ENCODE data around the gene ETNK2.

ETNK2 gene

DNA sequence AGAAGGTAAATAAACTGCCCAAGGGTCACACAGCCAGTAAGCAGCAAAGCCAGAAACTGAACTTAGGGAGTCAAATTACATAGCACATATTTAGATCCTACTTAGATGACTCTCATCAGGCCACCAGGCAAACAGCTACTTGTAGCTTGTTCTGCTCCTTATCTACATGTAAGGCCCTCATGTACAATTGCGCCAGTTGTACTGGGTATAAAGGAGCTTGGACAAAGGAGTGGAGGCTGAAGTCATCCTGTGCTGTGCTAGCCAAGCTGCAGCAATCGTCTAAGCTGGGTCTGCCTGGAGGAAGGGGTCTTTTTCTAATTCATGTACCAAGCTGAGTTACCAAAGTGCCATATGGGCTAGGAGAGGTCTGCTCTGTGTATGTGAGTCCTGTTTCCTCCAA, 12.8 kb downstream of the ETNK2 start:
- Histone ChIP-seq H3K27ac (ENCODE audit: low read depth in 2 of 2, low read length in 2 of 2) (no peak overlapping the region), H3K36me3 (ENCODE audit: control insufficient read depth in 2 of 2, insufficient read depth in 2 of 2, low read length in 2 of 2) (no peaks in the 10 kb centered on the region), H3K9me3 (ENCODE audit: control insufficient read depth in 2 of 2, low read length in 2 of 2) (no peaks in the 10 kb centered on the region), H3K9ac (ENCODE audit: low read depth in 1 of 2, low read length in 2 of 2) (no peak overlapping the region), H3K27me3 (ENCODE audit: control insufficient read depth in 2 of 2, insufficient read depth in 2 of 2, low read length in 2 of 2) (no peaks in the 10 kb centered on the region), H3K4me3 (ENCODE audit: low read length in 2 of 2) (no peak overlapping the region), H3K4me1 (ENCODE audit: control insufficient read depth in 2 of 2, insufficient read depth in 2 of 2, low read length in 2 of 2) (no peaks in the 10 kb centered on the region)

- Histone ChIP-seq H3K4me1 (ENCODE audit: control insufficient read depth in 2 of 2, insufficient read depth in 2 of 2, low read length in 2 of 2) (no peaks in the 10 kb centered on the region), H3K4me3 (ENCODE audit: low read length in 2 of 2) (no peak overlapping the region), H3K9ac (ENCODE audit: low read depth in 1 of 2, low read length in 2 of 2) (no peak overlapping the region), H3K9me3 (ENCODE audit: control insufficient read depth in 2 of 2, low read length in 2 of 2) (no peaks in the 10 kb centered on the region), H3K27ac (ENCODE audit: low read depth in 2 of 2, low read length in 2 of 2) (no peak overlapping the region), H3K27me3 (ENCODE audit: control insufficient read depth in 2 of 2, insufficient read depth in 2 of 2, low read length in 2 of 2) (no peaks in the 10 kb centered on the region), H3K36me3 (ENCODE audit: control insufficient read depth in 2 of 2, insufficient read depth in 2 of 2, low read length in 2 of 2) (no peaks in the 10 kb centered on the region)
Observed at GRCh38 chr1:204136814-204137213, 15.0 kb downstream of the ETNK2 start.

GRCh38 chr1:204134103-204134502, 17.7 kb downstream of the ETNK2 start:
- no peak overlapping the region for H3K27ac ChIP-seq (ENCODE audit: low read depth in 2 of 2, low read length in 2 of 2)
- no peak overlapping the region for H3K9ac ChIP-seq (ENCODE audit: low read depth in 1 of 2, low read length in 2 of 2)
- no peaks in the 10 kb centered on the region for H3K36me3 ChIP-seq (ENCODE audit: control insufficient read depth in 2 of 2, insufficient read depth in 2 of 2, low read length in 2 of 2)
- no peak overlapping the region for H3K4me3 ChIP-seq (ENCODE audit: low read length in 2 of 2)
- no peaks in the 10 kb centered on the region for H3K9me3 ChIP-seq (ENCODE audit: control insufficient read depth in 2 of 2, low read length in 2 of 2)
- no peaks in the 10 kb centered on the region for H3K27me3 ChIP-seq (ENCODE audit: control insufficient read depth in 2 of 2, insufficient read depth in 2 of 2, low read length in 2 of 2)
- peaks cover 0 to 10% of the 10 kb centered on the region in 2 donors for H3K4me1 ChIP-seq (ENCODE audit: control insufficient read depth in 2 of 2, insufficient read depth in 2 of 2, low read length in 2 of 2)

DNA sequence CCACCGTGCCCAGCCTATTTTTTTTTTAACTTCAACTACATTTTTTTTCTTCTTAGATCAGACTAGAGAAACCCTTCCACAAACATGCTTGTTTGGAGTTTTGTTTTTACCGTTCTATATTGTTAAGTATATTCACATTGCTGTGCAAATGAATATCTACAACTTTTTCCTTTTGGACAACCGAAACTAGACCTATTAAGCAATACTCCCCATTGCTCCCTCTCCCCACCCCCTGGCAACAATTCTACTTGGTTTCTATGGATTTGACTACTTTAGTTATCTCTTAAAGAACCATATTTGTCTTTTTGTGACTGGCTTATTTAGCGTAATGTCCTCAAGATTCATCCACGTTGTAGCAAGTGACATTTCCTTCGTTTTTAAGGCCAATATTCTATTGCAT, 19.1 kb downstream of the ETNK2 start:
- no peak overlapping the region for H3K27ac ChIP-seq (ENCODE audit: low read depth in 2 of 2, low read length in 2 of 2)
- H3K36me3 ChIP-seq (ENCODE audit: control insufficient read depth in 2 of 2, insufficient read depth in 2 of 2, low read length in 2 of 2): no peaks in the 10 kb centered on the region
- H3K4me1 ChIP-seq (ENCODE audit: control insufficient read depth in 2 of 2, insufficient read depth in 2 of 2, low read length in 2 of 2): peaks cover 0 to 14% of the 10 kb centered on the region in 2 donors

DNA sequence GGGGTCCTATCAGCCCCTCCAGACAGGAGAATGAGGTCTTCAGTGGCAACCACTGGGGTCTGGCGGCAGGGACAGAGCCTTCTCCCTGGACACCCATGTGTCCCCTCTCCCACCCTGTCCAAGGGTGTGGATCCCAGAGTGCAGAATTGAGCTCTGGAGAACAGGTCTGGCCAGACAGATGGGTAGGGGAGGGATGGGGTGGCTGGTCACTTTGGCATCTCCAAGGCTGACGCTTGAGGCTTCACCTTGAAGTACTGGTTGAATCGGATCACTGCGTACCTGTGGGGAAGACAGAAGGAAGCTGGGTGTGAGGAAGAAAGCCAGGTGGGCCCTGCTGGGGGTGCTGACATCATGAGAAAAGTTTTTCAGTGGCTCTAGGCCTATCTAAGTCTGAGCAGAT, 19.9 kb downstream of the ETNK2 start:
- H3K36me3 ChIP-seq (ENCODE audit: control insufficient read depth in 2 of 2, insufficient read depth in 2 of 2, low read length in 2 of 2): no peaks in the 10 kb centered on the region
- no peak overlapping the region for H3K27ac ChIP-seq (ENCODE audit: low read depth in 2 of 2, low read length in 2 of 2)
- H3K9me3 ChIP-seq (ENCODE audit: control insufficient read depth in 2 of 2, low read length in 2 of 2): no peaks in the 10 kb centered on the region
- H3K27me3 ChIP-seq (ENCODE audit: control insufficient read depth in 2 of 2, insufficient read depth in 2 of 2, low read length in 2 of 2): no peaks in the 10 kb centered on the region
- no peak overlapping the region for H3K9ac ChIP-seq (ENCODE audit: low read depth in 1 of 2, low read length in 2 of 2)
- peaks cover 0 to 14% of the 10 kb centered on the region in 2 donors for H3K4me1 ChIP-seq (ENCODE audit: control insufficient read depth in 2 of 2, insufficient read depth in 2 of 2, low read length in 2 of 2)
- H3K4me3 ChIP-seq (ENCODE audit: low read length in 2 of 2): no peak overlapping the region

More for the DNA sequence above, 19.1 kb downstream of the ETNK2 start:
- H3K9ac ChIP-seq (ENCODE audit: low read depth in 1 of 2, low read length in 2 of 2): no peak overlapping the region
- H3K4me3 ChIP-seq (ENCODE audit: low read length in 2 of 2): no peak overlapping the region
- H3K9me3 ChIP-seq (ENCODE audit: control insufficient read depth in 2 of 2, low read length in 2 of 2): no peaks in the 10 kb centered on the region
- no peaks in the 10 kb centered on the region for H3K27me3 ChIP-seq (ENCODE audit: control insufficient read depth in 2 of 2, insufficient read depth in 2 of 2, low read length in 2 of 2)

DNA sequence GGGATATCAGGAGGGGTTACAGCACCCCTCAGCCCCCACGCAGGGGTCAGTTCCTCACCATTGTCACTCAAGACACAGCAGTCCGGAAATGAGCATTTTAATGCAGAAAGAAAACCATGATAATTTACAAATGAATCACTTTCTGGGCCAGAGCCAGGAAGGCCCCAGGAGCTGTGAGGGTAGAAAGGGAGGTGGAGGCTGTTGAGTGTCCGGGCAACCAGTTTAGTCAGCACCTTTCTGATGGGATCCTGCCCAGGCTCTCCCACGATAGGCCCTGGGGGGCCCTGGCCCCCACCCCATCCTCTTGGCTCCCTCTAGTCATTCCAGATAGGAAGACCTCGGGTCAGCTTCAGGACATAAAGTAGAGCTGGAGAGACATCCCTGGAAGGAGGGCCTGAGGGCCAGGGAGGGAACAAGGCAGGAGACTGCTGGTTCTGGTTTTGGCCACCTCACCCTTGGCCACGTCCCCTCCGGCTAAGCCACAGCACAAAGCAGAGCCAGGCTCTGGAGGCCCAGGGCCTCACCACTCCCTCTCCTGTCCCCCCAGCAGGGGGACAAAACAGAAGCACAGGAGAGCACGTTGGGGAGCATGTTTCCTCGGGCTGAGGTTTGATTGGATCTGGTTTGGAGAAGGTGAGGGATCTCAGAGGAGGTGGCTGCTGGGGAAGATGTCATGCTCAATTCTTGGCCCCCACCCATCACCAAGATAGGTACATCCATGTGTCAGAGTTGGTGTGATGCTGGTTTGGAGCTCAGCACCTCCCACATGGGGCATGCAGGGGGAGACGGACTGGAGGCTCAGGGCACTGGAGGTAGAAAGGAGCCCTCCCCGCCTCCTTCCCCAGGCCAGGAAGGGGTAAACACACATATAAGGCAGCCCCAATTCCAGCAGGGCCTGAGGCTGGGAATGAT, 20.6 kb downstream of the ETNK2 start:
- H3K27ac ChIP-seq (ENCODE audit: low read depth in 2 of 2, low read length in 2 of 2): no peak overlapping the region

DNA sequence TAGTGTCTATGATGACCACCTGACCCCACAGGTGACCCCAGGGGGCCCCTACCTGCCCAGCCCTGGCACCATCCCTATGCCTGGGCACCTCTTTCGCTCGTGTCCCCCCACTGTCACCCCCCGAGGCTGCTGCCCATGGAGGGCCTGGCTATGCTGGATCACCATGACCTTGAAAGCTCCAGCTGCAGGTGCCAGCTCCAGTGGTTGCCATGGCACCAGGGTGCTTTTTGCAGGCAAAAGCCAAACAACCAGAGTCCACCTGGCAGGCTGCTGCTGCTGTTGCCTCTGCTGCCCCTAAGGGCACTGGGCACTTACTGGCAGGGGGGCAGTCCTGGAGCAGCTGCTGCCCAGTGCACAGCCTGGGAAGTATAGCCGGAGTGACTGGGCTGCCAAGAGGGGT, 21.7 kb downstream of the ETNK2 start:
- Histone ChIP-seq H3K27me3 (ENCODE audit: control insufficient read depth in 2 of 2, insufficient read depth in 2 of 2, low read length in 2 of 2) (no peaks in the 10 kb centered on the region), H3K4me3 (ENCODE audit: low read length in 2 of 2) (no peak overlapping the region), H3K27ac (ENCODE audit: low read depth in 2 of 2, low read length in 2 of 2) (no peak overlapping the region), H3K36me3 (ENCODE audit: control insufficient read depth in 2 of 2, insufficient read depth in 2 of 2, low read length in 2 of 2) (peaks cover 7 to 8% of the 10 kb centered on the region in 2 donors), H3K9me3 (ENCODE audit: control insufficient read depth in 2 of 2, low read length in 2 of 2) (no peaks in the 10 kb centered on the region), H3K9ac (ENCODE audit: low read depth in 1 of 2, low read length in 2 of 2) (no peak overlapping the region), H3K4me1 (ENCODE audit: control insufficient read depth in 2 of 2, insufficient read depth in 2 of 2, low read length in 2 of 2) (peaks cover 0 to 14% of the 10 kb centered on the region in 2 donors)

More for the DNA sequence above, 20.6 kb downstream of the ETNK2 start:
- no peak overlapping the region for H3K9ac ChIP-seq (ENCODE audit: low read depth in 1 of 2, low read length in 2 of 2)
- H3K4me3 ChIP-seq (ENCODE audit: low read length in 2 of 2): no peak overlapping the region
- no peaks in the 10 kb centered on the region for H3K9me3 ChIP-seq (ENCODE audit: control insufficient read depth in 2 of 2, low read length in 2 of 2)
- peaks cover 0 to 14% of the 10 kb centered on the region in 2 donors for H3K4me1 ChIP-seq (ENCODE audit: control insufficient read depth in 2 of 2, insufficient read depth in 2 of 2, low read length in 2 of 2)
- no peaks in the 10 kb centered on the region for H3K27me3 ChIP-seq (ENCODE audit: control insufficient read depth in 2 of 2, insufficient read depth in 2 of 2, low read length in 2 of 2)
- H3K36me3 ChIP-seq (ENCODE audit: control insufficient read depth in 2 of 2, insufficient read depth in 2 of 2, low read length in 2 of 2): peaks cover under 1% of the 10 kb centered on the region in 2 donors

GRCh38 chr1:204128964-204129896, 22.6 kb downstream of the ETNK2 start:
- H3K27ac ChIP-seq (ENCODE audit: low read depth in 2 of 2, low read length in 2 of 2): no peak overlapping the region
- peak overlapping the region; percentile 58 to 65 for H3K4me3 ChIP-seq (ENCODE audit: low read length in 2 of 2)
- H3K36me3 ChIP-seq (ENCODE audit: control insufficient read depth in 2 of 2, insufficient read depth in 2 of 2, low read length in 2 of 2): peaks cover 15% of the 10 kb centered on the region in 2 donors
- peak overlapping the region; percentile 36 to 48 for H3K9ac ChIP-seq (ENCODE audit: low read depth in 1 of 2, low read length in 2 of 2)
- peaks cover 0 to 14% of the 10 kb centered on the region in 2 donors for H3K4me1 ChIP-seq (ENCODE audit: control insufficient read depth in 2 of 2, insufficient read depth in 2 of 2, low read length in 2 of 2)
- no peaks in the 10 kb centered on the region for H3K9me3 ChIP-seq (ENCODE audit: control insufficient read depth in 2 of 2, low read length in 2 of 2)
- H3K27me3 ChIP-seq (ENCODE audit: control insufficient read depth in 2 of 2, insufficient read depth in 2 of 2, low read length in 2 of 2): no peaks in the 10 kb centered on the region

DNA sequence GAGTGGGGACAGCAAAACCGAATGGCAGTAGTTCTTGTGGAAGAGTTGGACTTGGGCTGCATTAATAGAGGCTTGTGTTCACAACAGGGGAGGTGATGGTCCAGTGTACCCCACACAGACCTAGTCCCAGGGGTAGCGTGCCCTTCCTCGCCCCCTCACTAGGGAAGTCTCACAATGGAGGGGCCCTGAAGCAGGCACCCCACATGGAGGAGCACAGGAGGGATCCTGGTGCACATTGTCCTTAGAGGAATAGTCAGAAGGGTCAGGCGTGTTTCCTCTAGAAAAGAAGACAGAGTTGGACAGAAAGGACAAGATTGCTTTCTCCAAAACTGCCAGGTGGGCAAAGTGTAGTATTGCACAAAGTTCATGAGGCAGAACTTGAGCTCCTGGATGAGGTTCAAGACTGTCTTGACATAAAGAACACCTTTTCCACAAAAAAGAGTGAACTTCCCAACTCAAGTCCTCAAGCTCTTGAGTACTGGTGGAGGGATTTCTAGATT, 23.3 kb downstream of the ETNK2 start:
- Histone ChIP-seq H3K36me3 (ENCODE audit: control insufficient read depth in 2 of 2, insufficient read depth in 2 of 2, low read length in 2 of 2) (peaks cover 20% of the 10 kb centered on the region in 2 donors), H3K27ac (ENCODE audit: low read depth in 2 of 2, low read length in 2 of 2) (no peak overlapping the region), H3K4me1 (ENCODE audit: control insufficient read depth in 2 of 2, insufficient read depth in 2 of 2, low read length in 2 of 2) (peaks cover 0 to 14% of the 10 kb centered on the region in 2 donors), H3K4me3 (ENCODE audit: low read length in 2 of 2) (no peak overlapping the region), H3K27me3 (ENCODE audit: control insufficient read depth in 2 of 2, insufficient read depth in 2 of 2, low read length in 2 of 2) (no peaks in the 10 kb centered on the region), H3K9ac (ENCODE audit: low read depth in 1 of 2, low read length in 2 of 2) (no peak overlapping the region), H3K9me3 (ENCODE audit: control insufficient read depth in 2 of 2, low read length in 2 of 2) (no peaks in the 10 kb centered on the region)
